NCI-H1436 (cell line): ENCODE results near the gene ARAP2.
"Not testable (repeated sequence)": the region's sequence is repeated elsewhere in the genome, so short reads cannot be mapped to it uniquely, and the experiment has no call there.

Source experiments
- DNase-seq: peaks from one replicate; lab custom pipeline; 2025; lab: John Stamatoyannopoulos, UW

ARAP2 gene

DNA sequence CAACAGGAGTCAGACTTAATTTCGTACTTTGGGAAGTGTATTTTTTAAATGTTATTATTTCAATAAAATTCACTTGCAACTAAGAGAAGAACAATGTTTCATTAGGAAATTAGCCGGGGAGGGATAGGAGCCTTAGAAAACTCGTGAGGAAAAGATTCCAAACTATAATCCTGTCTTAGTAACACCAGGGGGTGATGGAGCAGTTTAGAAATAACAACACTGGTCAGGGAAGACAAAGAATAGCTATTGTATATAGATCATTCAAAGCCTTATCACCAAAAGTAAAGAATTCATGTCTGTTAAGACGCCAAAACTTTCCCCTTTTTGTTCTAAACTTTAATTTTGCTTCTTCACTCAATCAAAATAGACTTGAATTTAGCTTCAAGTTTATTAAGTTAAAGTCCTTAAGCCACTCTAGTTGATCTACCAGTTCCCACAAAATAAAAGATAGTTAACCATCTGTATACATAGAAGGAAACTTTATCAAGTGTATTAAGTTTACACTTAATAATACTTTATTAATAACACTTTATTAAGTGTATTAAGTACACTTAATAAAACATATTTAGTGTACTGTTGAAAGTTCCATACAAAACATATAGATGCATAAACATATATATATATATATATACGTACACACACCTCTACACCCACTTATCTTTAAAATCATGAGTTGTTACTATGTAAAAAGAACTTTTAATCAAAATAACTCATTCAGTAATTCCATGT, 60.5 kb downstream of the ARAP2 start:
- DNase-seq: no peak

DNA sequence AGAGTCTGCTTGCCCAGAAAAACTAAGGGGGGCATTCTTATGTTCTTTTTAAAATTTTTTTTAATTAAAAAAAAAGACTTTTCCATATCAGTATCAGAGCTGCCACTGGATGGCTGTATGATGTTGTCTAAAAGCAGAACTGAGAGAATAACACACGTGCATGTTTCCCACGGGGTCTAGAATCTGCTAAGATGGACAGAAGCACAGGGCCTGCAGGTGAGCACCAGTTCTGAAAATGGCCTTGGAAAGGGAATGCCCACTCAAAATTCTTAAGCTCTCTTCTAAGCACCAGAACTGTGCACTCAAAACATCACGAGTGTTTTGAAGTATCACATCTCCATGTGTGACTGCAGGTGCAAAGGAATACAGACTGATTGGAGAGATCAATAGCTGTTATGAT, 61.1 kb downstream of the ARAP2 start:
- DNase-seq: no peak

DNA sequence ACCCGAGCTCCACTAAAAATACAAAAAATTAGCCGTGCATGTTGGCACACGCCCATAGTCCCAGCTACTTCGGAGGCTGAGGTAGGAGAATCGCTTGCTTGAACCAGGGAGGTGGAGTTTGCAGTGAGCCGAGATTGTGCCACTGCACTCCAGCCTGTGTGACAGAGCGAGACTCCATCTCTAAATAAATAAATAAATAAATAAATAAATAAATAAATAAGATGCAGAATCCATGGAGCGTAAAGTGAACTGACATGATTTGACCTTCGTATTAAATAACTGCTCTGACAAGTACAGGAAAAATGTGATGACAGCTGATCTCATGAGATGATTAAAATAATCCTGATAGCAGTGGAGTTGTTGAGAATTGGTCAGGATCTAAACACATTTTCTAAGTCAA, 62.0 kb downstream of the ARAP2 start:
- not testable (repeated sequence) for DNase-seq

DNA sequence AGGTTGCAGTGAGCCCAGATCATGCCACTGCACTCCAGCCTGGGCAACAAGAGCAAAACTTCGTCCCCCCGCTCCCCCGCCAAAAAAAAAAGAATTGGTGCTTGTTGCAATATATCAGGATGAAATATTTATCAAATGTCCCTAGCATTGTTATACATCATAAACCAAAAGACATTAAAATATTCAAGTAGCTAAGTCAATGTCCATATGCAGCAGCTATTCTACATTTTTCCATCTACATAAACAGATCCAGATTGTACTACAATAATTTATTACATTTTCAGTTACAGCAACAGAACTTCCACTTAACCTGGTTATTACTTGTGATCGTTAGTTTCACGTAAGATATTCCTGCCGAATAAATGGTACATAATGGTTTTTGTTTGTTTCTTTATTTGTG, 64.1 kb downstream of the ARAP2 start:
- no peak for DNase-seq

DNA sequence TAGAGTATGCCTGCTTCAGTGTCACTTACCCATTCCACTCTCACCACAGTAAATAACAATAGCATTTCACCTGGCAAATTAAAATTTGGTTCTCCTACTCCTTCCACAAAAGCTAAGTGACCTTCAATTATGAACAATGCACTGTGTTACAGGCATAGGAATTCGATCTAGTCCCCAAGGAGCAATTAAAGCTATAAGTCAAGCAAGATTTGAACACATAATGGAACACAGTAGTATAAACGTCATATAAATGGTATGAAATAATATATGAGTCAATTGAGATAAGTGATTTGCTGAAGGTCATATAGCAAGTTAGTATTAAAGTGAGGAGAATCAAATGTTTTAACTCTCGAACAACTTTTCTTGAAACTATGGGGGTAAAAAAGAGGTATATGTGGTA, 65.8 kb downstream of the ARAP2 start:
- DNase-seq: no peak

DNA sequence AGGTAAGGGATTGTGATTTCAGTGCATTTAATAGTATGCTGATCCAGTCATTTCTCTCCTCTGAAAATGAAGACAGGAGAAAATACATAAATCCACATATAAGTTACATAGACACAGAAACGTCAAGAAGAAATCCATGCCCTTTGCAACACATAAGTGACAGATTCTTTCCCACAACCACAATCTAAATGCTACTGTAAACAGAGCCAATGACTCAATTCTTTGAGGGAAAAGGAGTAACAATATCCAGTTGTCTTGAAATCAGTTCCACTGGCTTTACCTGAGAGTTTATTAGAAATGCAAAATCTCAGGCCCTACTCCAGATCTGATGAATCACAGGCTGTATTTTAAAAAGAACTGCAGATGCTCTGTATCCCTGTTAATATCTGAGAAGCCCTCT, 66.4 kb downstream of the ARAP2 start:
- no peak for DNase-seq

DNA sequence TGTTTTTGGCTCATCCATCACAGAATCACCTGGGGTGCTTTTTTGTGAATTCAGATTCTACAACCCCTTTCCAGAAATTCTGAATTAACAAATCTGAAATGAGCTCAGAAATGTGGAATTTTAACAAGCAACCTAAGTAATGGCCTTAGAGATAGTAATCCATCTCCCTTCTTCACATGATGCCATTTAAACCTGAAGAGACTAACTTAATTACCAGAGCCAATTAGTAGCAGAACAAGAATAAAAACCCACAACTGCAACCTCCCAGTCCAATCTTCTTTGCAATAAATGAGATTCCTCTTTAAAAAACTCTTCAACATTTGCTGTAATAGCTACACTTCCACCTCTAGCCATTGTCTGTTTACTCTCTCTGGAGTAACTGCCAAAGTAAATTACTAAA, 69.7 kb downstream of the ARAP2 start:
- DNase-seq: no peak

DNA sequence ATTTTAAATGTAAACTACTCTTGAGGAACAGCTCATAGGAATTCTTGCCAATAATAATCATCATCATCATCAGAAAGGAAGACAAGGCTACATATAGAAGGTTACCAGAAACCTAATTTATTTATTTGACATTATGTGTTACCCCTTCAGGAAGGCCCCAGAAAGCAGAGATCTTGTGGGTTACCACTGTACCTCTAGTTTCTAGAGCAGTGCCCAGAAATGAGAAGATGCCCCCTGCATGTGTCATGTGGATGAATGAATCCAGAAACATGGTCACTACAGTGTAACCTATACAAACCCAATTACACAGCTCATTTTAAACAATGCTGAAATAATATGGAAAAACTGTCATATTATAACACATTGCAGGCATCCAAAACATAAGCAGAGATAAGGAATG, 70.4 kb downstream of the ARAP2 start:
- DNase-seq: no peak

DNA sequence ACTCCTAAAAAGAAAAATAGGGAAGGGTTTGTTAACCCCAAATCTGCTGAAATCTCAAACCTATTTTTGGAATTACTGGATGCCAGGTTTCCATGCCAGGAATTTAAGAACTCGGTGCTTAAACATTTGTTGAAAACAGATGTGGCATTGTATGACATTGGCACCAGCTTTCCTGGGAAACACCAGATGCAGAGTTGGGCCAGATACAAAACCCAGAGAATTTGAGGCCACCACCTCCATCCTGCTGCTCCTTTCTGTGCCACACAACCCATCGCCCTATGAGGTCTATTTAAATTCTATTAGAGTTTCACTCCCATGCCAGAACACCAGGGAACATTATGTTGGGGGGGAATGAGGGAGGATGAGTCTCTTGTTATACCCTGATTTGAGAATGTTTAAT, 71.7 kb downstream of the ARAP2 start:
- DNase-seq: no peak

DNA sequence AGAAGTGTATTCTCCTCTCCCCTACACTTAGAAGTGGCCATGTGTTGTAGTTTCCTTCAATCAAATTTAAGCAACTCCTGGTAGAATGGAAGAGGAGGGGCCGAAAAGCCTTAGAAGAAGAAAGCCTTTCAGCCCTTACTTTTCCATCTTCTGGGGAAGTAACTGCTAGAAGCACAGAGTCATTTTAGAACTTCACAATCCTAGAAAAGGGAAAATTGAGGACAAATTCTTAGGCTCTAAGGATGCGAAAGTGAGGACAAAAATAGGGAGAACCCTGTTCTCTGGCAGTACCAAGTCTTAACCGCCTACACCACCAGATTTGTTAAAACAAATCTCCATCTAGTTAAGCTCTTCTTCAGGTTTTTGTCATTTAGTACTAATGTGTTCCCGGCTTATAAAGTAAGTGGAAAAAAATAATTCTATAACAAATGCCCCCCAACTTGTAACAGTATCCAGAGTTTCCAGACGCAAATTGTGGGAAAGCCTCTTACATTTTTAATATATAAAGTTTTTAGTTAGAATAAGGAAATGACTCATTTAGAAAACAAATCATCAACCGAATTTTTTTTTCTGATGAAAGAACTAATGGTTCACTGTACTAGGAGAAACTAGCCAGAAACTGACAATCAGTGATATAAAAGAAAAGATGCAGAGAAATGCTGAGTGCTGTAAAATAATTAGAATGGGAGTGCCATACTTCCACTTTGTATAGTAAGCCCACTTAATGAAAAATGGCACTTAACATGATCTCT, 76.0 kb downstream of the ARAP2 start:
- no peak for DNase-seq

DNA sequence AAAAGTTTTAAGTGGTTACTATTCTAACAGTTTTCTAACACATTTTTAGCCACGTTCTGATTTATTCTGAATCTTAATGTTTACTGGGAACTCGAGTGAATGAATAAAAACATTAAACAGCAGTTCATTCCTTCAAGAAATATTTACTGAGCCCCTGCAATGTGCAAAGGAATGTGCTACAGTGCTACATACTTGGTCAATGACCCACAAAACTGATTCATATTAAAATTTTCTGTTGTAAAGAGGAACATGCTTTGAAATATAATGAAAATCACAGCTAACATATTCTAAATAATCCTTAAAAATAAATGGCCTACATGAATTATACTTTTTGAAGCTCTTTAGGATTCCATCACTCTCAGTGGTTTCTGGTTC, 78.7 kb downstream of the ARAP2 start:
- DNase-seq: no peak

DNA sequence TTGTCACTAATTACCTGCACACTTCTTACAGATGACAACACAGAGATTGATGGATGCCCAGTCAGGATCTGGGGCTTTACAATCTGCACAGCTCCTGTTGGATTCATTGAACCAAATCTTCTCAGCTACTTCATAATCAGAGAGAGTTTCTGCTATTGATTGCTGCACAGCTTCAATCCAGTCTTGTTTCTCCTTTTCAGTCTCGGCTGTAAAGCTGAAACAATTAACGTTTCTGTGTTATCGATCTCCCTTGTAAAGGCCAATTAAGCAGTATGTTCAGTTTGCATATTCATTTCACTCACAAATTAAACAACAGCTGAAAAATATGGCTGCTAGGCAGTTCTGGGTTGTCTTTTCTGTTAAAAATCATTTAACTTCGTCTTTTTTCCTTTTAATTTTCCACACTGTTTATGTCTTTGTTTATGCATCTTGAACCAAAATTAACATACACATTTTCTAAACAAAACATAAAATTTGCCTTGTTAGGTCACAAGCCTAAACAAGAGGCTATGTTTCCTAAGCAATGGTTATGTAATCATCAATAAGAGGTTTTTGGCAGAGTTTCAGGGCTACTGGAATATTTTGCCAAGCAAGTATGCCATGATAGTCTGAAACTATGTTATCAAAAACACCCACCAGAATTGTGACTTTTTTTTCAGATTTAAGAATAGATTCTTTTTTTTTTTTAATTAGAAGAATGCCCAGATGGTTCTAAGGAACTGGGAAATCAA, 79.2 kb downstream of the ARAP2 start:
- DNase-seq: no peak

DNA sequence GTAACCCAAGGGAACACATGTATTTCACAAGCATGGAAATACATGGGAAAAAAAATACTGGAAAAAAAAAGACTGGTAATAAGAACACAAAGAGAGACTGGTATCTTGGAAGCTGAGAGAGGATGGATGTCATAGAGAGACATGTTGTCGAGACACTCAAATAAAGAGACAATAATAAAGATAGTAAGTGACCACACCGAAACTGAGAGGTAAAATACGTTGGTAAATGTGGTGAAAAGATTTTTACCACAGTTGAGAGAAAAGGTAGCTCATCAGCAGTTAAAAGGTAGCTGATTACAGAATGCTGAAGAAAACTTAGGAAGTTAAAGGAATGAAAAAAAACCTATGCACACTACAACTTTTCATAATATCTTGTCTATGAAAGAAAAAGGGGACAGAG, 81.1 kb downstream of the ARAP2 start:
- DNase-seq: no peak

DNA sequence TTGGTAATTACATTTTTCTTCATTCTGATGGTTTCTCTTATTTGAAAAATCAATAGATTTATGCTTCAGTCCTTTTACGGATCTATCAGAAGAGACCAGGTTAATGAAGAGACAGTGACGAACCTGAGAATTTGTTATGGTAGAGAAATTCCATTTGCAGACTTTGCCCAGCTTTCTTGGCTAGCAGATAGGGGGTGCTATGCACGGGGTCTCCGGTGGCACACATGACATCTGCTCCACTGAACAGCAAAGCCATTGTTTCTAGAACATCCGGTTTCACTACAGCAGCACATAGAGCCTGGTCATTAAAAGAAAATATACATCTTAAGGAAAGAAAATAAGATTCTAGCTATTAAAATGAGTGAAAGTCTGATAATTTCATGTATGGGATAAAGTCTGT, 85.1 kb downstream of the ARAP2 start:
- no peak for DNase-seq

DNA sequence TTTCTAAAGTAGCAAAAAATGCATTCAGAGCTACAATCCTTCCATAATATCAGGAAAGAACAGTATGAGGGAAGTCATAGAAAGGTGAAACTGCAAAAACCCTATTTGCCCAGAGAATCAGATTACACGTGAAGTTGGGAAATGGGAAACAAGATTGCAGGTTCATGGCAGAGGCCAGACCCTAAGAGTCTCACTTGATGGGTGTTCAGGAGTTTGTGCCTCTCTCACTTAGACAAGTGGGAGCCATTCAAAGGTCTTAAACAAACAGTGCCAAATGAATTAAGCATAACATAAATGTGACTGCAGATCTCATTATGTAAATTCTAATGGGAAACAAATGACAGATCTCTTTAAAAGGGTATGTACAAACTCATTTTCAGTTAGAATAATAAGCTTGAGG, 91.6 kb downstream of the ARAP2 start:
- no peak for DNase-seq

DNA sequence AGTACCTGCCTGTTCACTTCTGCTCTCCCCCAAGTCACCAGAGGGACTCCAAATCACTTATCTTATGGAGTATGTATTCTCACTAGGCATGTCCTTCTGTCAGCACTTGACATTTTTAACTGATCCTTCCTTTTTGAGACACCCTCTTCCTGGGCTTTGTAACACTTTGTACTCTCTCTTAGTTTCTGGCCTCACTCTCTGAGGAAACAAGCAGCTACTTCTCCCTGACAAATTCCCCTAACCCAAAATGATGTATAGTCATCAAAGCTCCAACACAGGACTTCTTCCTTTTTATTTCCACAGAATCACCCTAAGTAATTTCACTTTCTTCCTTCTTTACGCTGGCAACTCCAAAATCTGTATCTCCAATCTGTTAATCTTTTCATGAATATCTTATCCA, 101.8 kb downstream of the ARAP2 start:
- DNase-seq: no peak

DNA sequence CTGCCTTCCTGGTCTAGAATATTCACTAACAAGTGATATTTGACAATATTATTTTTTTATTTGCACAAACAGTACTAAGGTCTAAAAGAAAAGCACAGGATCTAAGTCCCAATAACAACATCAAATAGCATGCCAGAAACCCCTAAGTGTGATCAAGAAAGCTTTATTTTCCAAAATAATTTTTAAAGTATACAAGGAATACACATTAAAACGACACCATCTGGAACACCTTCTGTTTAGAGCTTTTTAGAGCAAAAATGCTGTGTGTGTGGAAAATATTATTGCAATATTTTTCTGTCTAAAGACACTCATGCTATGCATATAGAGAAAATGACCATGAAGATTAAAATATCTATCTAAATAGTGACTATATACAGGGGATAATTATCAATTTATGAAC, 103.1 kb downstream of the ARAP2 start:
- DNase-seq: no peak

DNA sequence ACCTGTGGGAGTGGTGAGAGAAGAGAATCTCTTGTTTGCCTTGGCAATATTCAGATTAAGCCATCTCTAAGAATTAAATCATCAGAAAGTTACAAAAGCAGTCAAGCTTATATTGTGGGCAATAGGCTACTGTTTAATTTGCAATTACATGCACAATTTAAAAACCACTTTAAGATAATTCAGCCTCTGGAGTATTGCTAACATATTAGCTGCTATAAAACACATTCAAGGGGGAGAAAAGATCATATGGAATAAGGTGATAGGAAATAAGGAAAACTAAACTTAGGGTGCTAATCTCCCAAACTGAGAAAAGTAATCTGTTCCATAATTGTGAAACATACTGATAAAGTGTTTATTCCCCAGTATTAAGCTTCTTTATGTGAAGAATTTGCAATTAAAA, 103.9 kb downstream of the ARAP2 start:
- DNase-seq: no peak

DNA sequence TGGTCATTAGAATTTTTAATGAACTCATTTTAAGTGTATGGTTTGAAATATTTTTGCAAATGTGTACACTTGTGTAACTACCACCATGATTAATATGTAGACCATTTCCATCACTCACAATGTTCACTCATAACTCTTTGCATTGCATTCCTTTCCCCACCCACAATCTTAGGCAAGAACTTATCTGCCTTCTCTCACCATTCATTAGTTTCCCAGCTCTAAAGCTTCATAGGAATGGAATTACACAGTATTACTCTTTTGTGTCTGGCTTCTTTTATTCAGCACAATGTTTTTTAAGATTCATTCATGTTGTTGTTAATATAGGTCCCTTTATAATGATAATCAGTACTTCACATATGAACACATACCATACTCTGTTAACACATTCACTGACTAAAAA, 106.1 kb downstream of the ARAP2 start:
- DNase-seq: no peak

DNA sequence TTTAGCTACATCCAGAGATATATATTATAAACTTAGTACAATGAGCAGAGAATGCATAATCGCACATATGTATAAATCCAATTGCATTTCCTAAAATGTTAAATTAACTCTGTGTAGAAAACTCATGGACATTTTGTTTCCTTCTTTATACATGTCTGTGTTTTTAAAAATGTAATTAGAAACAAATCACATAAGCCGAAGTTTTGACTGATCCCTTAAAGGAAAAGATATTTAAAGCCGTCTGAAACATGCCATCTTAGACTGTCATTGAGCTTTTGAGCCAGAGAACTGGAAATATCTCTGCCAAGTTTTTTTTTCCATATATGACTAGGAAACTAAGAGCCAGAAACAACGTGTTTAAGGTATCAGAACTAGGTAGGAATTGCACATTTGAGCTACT, 107.0 kb downstream of the ARAP2 start:
- DNase-seq: no peak

DNA sequence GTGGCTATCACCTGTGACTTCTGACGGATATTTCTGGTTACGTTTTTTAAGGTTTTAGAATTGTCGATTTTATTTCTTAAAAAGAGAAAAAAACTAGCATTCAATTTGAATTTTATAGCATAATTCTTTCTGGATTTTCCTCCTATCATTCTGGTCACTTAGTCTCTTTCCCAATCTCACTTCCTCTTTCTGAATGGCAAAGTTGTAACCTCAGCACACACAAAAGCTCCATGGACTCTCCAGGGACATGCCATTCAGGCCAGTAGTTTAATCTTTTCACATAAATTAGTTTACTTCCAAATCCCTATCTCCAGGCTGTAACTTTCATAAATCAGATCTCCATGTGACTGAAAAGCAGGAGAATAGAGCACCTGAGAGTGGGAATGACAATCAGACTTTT, 110.7 kb downstream of the ARAP2 start:
- DNase-seq: no peak

DNA sequence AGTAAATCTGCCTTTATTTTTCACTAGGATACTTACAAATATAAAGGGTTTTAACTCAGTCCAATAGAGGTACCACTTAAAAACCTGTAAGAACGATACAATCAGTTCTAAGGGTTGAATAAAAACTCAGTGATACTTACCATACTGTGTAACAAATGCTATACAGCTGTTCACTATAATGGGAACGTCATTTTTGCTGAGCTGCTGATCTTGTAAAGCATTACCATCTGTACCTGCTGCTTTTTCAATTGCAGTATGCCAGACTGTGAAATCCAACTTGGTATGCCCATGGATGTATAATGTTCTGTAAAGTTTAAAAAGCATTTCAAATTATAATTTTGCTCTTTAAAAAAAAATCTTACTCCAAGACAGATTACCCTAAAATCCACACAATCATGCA, 111.2 kb downstream of the ARAP2 start:
- DNase-seq: no peak

DNA sequence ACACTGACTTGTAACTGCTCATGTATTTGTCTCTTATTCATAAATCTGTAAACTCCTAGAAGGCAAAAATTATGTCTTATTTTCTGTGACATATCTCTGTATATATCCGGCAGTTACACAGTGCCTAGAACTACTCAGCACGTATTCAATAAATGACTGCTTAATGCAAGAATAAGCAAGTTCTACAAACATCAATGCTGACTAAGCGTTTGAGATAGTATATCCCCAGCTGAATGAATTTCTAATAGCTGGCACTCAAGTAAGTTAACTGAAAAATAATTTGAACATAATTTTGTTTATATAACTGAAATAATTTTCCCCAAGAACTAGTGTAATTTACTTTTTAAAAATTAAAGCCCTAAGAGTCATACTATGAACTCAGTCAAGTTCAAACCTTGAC, 113.7 kb downstream of the ARAP2 start:
- no peak for DNase-seq
